Measurements from ENCODE around the gene PRKG1.

Gene PRKG1

DNA sequence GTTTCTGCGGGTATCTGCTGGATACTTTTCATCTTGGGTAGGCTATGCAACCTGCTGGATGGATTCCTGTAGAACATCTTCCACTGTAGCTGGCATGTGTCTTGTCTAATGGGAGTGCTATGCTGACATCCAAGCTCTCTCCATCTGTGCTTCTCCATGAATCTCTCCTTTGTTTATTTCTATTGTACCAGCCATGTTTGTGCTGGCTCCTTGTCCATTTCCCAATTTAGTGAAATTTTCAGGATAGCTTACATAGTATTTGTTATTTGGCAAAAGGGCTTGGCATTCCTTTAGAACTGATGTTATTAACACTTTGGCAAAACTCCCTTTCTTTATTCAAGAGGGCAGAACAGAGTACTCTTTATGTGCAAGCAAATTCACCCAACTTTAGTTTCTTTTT is 427.1 kb downstream of the PRKG1 start:
- no peaks in the 10 kb centered on the region for H3F3A ChIP-seq (ENCODE audit: control insufficient read depth, insufficient read depth)
- H3K79me2 ChIP-seq (ENCODE audit: control insufficient read depth, low read length) = no peaks in the 10 kb centered on the region
- no peaks in the 10 kb centered on the region for H3K27me3 ChIP-seq (ENCODE audit: control insufficient read depth, low read length)
- no peaks in the 10 kb centered on the region for H3K4me1 ChIP-seq (ENCODE audit: control insufficient read depth, low read length)
- no peak for TF ChIP-seq EZH2phosphoT487 (IDR thresholded peaks at IDR 0.05; ENCODE audit: borderline replicate concordance, low read length)
- TF ChIP-seq, protein P1, sequence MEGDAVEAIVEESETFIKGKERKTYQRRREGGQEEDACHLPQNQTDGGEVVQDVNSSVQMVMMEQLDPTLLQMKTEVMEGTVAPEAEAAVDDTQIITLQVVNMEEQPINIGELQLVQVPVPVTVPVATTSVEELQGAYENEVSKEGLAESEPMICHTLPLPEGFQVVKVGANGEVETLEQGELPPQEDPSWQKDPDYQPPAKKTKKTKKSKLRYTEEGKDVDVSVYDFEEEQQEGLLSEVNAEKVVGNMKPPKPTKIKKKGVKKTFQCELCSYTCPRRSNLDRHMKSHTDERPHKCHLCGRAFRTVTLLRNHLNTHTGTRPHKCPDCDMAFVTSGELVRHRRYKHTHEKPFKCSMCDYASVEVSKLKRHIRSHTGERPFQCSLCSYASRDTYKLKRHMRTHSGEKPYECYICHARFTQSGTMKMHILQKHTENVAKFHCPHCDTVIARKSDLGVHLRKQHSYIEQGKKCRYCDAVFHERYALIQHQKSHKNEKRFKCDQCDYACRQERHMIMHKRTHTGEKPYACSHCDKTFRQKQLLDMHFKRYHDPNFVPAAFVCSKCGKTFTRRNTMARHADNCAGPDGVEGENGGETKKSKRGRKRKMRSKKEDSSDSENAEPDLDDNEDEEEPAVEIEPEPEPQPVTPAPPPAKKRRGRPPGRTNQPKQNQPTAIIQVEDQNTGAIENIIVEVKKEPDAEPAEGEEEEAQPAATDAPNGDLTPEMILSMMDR (IDR thresholded peaks at IDR 0.05; ENCODE audit: low read depth, low read length, poor library complexity, severe bottlenecking) = no peak
- H3K36me3 ChIP-seq (ENCODE audit: control insufficient read depth, low read length) = no peaks in the 10 kb centered on the region
- H3K9me2 ChIP-seq (replicated peaks; ENCODE audit: control insufficient read depth, low read length) = no peaks in the 10 kb centered on the region
- no peak overlapping the region for H3K27ac ChIP-seq (ENCODE audit: low read depth, low read length)
- H3K9me3 ChIP-seq (ENCODE audit: control insufficient read depth, insufficient read depth, low read length) = no peaks in the 10 kb centered on the region
- H4K20me1 ChIP-seq (ENCODE audit: control insufficient read depth, insufficient read depth, low read depth, low read length) = no peaks in the 10 kb centered on the region
- H3K4me2 ChIP-seq (ENCODE audit: low read length) = no peak overlapping the region
- H3K4me3 ChIP-seq (ENCODE audit: low read length) = no peak overlapping the region

- no peaks in the 10 kb centered on the region for H3K36me3 ChIP-seq (ENCODE audit: control insufficient read depth, low read length)
- H3K79me2 ChIP-seq (ENCODE audit: control insufficient read depth, low read length) = no peaks in the 10 kb centered on the region
- TF ChIP-seq EZH2phosphoT487 (IDR thresholded peaks at IDR 0.05; ENCODE audit: borderline replicate concordance, low read length) = no peak
- TF ChIP-seq, protein P1 (IDR thresholded peaks at IDR 0.05; ENCODE audit: low read depth, low read length, poor library complexity, severe bottlenecking) = no peak
- H3K4me1 ChIP-seq (ENCODE audit: control insufficient read depth, low read length) = no peaks in the 10 kb centered on the region
- no peaks in the 10 kb centered on the region for H3F3A ChIP-seq (ENCODE audit: control insufficient read depth, insufficient read depth)
- H3K9me2 ChIP-seq (replicated peaks; ENCODE audit: control insufficient read depth, low read length) = no peaks in the 10 kb centered on the region
- no peaks in the 10 kb centered on the region for H4K20me1 ChIP-seq (ENCODE audit: control insufficient read depth, insufficient read depth, low read depth, low read length)
- H3K4me3 ChIP-seq (ENCODE audit: low read length) = no peak overlapping the region
- no peak overlapping the region for H3K27ac ChIP-seq (ENCODE audit: low read depth, low read length)
- H3K4me2 ChIP-seq (ENCODE audit: low read length) = no peak overlapping the region
- no peaks in the 10 kb centered on the region for H3K9me3 ChIP-seq (ENCODE audit: control insufficient read depth, insufficient read depth, low read length)
- no peaks in the 10 kb centered on the region for H3K27me3 ChIP-seq (ENCODE audit: control insufficient read depth, low read length)
Observed at GRCh38 chr10:51502124-51502523, 427.8 kb downstream of the PRKG1 start.

DNA sequence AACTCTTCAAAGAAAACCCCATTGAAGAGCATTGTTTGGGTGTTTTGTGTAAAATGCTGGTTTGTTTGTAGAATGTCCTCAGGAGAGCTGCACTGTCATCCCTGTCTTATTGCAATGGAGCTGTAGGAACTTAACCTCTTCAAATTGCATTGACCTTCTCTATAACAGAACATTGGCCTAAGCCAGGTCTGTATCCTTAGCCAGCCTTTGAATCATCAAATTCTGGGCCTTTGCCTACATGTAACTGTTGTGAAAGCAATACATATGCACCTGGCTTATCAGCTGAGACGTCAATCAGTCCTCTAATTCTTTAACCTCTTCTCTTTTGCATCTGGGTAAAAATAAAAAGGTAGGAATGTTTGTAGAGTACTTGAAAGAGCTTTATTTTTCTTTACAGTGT is 429.1 kb downstream of the PRKG1 start:
- Histone ChIP-seq H3K4me3 (ENCODE audit: low read length) (no peak overlapping the region), H3K79me2 (ENCODE audit: control insufficient read depth, low read length) (no peaks in the 10 kb centered on the region), H4K20me1 (ENCODE audit: control insufficient read depth, insufficient read depth, low read depth, low read length) (no peaks in the 10 kb centered on the region), H3K27me3 (ENCODE audit: control insufficient read depth, low read length) (no peaks in the 10 kb centered on the region), H3K36me3 (ENCODE audit: control insufficient read depth, low read length) (no peaks in the 10 kb centered on the region), H3K27ac (ENCODE audit: low read depth, low read length) (no peak overlapping the region), H3F3A (ENCODE audit: control insufficient read depth, insufficient read depth) (no peaks in the 10 kb centered on the region), H3K9me2 (replicated peaks; ENCODE audit: control insufficient read depth, low read length) (no peaks in the 10 kb centered on the region), H3K4me1 (ENCODE audit: control insufficient read depth, low read length) (no peaks in the 10 kb centered on the region), H3K4me2 (ENCODE audit: low read length) (no peak overlapping the region), H3K9me3 (ENCODE audit: control insufficient read depth, insufficient read depth, low read length) (no peaks in the 10 kb centered on the region)
- TF ChIP-seq, protein P1 (IDR thresholded peaks at IDR 0.05; ENCODE audit: low read depth, low read length, poor library complexity, severe bottlenecking) = no peak
- no peak for TF ChIP-seq EZH2phosphoT487 (IDR thresholded peaks at IDR 0.05; ENCODE audit: borderline replicate concordance, low read length)

DNA sequence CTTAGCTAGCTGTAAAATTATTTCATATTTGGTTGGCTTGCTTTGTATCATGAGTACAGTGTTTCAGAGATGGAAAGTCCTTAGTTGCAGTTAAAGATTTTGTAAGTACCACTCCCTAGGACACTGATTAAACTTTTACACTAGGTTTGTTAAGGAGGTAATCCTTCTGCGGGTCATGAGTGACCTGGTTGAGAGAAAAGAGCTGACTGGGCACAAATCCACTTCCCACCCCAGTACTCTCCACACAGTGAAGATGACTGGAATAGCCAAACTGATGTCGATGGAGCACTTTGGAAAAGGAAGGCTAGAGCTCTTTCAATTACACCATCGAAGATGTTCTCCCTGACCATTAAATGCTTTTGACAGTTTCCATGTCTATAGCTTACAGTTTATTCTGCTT is 433.2 kb downstream of the PRKG1 start:
- H3K27me3 ChIP-seq (ENCODE audit: control insufficient read depth, low read length) = no peaks in the 10 kb centered on the region
- no peaks in the 10 kb centered on the region for H3F3A ChIP-seq (ENCODE audit: control insufficient read depth, insufficient read depth)
- no peaks in the 10 kb centered on the region for H3K79me2 ChIP-seq (ENCODE audit: control insufficient read depth, low read length)
- no peak overlapping the region for H3K4me2 ChIP-seq (ENCODE audit: low read length)
- H3K9me2 ChIP-seq (replicated peaks; ENCODE audit: control insufficient read depth, low read length) = no peaks in the 10 kb centered on the region
- no peak overlapping the region for H3K27ac ChIP-seq (ENCODE audit: low read depth, low read length)
- H3K36me3 ChIP-seq (ENCODE audit: control insufficient read depth, low read length) = no peaks in the 10 kb centered on the region
- no peaks in the 10 kb centered on the region for H4K20me1 ChIP-seq (ENCODE audit: control insufficient read depth, insufficient read depth, low read depth, low read length)
- H3K9me3 ChIP-seq (ENCODE audit: control insufficient read depth, insufficient read depth, low read length) = no peaks in the 10 kb centered on the region
- H3K4me1 ChIP-seq (ENCODE audit: control insufficient read depth, low read length) = no peaks in the 10 kb centered on the region
- no peak overlapping the region for H3K4me3 ChIP-seq (ENCODE audit: low read length)
- TF ChIP-seq EZH2phosphoT487 (IDR thresholded peaks at IDR 0.05; ENCODE audit: borderline replicate concordance, low read length) = no peak
- TF ChIP-seq, protein P1 (IDR thresholded peaks at IDR 0.05; ENCODE audit: low read depth, low read length, poor library complexity, severe bottlenecking) = no peak
